ENCODE data around the gene WDFY4.

DNA sequence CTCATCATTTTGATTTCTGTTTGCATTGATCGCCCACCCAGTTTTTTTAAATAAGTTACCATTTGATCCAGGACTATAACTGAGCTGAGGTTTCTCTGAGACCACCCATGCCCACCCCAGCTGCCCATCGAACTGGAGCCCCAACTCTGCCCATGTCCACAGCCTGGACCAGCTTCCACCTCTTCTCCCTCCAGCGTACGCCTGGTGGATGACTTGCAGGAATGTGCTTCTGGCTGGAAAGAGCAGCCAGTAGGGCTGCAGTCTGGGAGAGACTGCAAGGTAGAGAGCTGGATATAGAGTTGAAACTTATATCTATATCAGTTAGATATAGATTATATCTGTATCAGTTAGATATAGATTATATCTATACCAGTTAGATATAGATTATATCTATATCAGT is 280.8 kb downstream of the WDFY4 start:
- TF ChIP-seq, protein P1, sequence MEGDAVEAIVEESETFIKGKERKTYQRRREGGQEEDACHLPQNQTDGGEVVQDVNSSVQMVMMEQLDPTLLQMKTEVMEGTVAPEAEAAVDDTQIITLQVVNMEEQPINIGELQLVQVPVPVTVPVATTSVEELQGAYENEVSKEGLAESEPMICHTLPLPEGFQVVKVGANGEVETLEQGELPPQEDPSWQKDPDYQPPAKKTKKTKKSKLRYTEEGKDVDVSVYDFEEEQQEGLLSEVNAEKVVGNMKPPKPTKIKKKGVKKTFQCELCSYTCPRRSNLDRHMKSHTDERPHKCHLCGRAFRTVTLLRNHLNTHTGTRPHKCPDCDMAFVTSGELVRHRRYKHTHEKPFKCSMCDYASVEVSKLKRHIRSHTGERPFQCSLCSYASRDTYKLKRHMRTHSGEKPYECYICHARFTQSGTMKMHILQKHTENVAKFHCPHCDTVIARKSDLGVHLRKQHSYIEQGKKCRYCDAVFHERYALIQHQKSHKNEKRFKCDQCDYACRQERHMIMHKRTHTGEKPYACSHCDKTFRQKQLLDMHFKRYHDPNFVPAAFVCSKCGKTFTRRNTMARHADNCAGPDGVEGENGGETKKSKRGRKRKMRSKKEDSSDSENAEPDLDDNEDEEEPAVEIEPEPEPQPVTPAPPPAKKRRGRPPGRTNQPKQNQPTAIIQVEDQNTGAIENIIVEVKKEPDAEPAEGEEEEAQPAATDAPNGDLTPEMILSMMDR (IDR thresholded peaks at IDR 0.05), result no peak
- TF ChIP-seq POLR2AphosphoS5 (IDR thresholded peaks at IDR 0.05) (no peak), POLR2A (IDR thresholded peaks at IDR 0.05) (no peak), EP300 (IDR thresholded peaks at IDR 0.05) (no peak)

Data from gastroesophageal sphincter (tissue), 3 donors.